Tibial artery (tissue), 4 donors: ENCODE data around the gene TNFSF4.

Experiments
- DNase-seq, 2 donors: peaks; one replicate each; pipeline ENCODE4 v3.0.0-alpha.2; 2019
- H3K27ac ChIP-seq, 2 donors: fragments of 200-600 bp; sonication (generic) in 1 of 2; 1 replicate in 1 of 2; 2 replicates in 1 of 2; pipeline ENCODE4 v1.5.1; 2018 to 2019; ENCODE audit warnings: mild to moderate bottlenecking in 1 of 2
- H3K27me3 ChIP-seq, 2 donors: fragments of 200-600 bp; sonication (generic) in 1 of 2; one replicate each; pipeline versions ENCODE4 v1.5.1 to v1.6.0; 2016 to 2019
- H3K36me3 ChIP-seq, 3 donors: fragments of 200-600 bp; sonication (generic) in 2 of 3; one replicate each; pipeline ENCODE4 v1.5.1; 2016 to 2019; ENCODE audit warnings: mild to moderate bottlenecking in 2 of 3
- H3K4me1 ChIP-seq, 4 donors: fragments of 200-600 bp; sonication (generic) in 2 of 4; 1 replicate in 3 of 4; 2 replicates in 1 of 4; pipeline ENCODE4 v1.5.1; 2016 to 2019
- H3K4me3 ChIP-seq, 2 donors: fragments of 200-600 bp; sonication (generic) in 1 of 2; 1 replicate in 1 of 2; 2 replicates in 1 of 2; pipeline ENCODE4 v1.5.1; 2018 to 2019; ENCODE audit warnings: mild to moderate bottlenecking in 2 of 2
- H3K9me3 ChIP-seq, 3 donors: fragments of 200-600 bp; sonication (generic) in 1 of 3; one replicate each; pipeline ENCODE4 v1.5.1; 2016 to 2019
- CTCF ChIP-seq, 2 experiments: fragments of 200-600 bp in 1 of 2; fragments of 450-650 bp in 1 of 2; IDR thresholded peaks; one replicate each; pipeline ENCODE4 v1.5.1; 2017 to 2019; ENCODE audit warnings: antibody characterized with exemption in 2 of 2, mild to moderate bottlenecking in 1 of 2, moderate library complexity in 1 of 2
- intact Hi-C: fragments of 100-400 bp; cut with DNase I; formaldehyde crosslinking; loops from one replicate; pipeline ENCODE4 v1.15.0; 2023; ENCODE audit warnings: low total_unique reads

Gene TNFSF4

GRCh38 chr1:173222149-173223030 is 15.3 kb upstream of the TNFSF4 start:
- no peaks in the 10 kb centered on the region for H3K36me3 ChIP-seq
- H3K4me3 ChIP-seq, result no peak overlapping the region
- no peak for DNase-seq
- H3K4me1 ChIP-seq, result no peaks in the 10 kb centered on the region
- no peaks in the 10 kb centered on the region for H3K27me3 ChIP-seq
- no peaks in the 10 kb centered on the region for H3K9me3 ChIP-seq
- intact Hi-C loops, result no loop called here
- no peak overlapping the region for H3K27ac ChIP-seq
- no peak for TF ChIP-seq CTCF (IDR thresholded peaks at IDR 0.05)

DNA sequence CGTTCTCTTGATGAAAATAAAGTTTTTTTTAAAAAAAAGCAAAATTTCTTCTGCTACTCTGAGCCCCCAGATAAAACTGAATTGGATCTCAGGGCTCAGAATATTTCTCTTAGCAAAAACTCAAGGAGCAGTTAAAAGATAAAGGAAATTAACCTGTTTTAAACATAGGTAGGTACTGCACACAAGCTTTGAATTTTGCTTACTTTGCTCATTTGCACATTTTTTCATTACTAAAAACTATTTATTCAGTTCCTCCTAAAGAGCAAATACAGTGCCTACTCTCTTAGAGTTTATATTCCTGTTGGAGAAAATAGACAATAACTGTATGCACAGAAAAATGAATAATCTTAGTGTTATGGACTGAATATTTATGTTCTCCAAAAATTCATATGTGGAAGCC is 13.0 kb upstream of the TNFSF4 start:
- TF ChIP-seq CTCF (IDR thresholded peaks at IDR 0.05), result no peak
- intact Hi-C loops, result no loop called here
- DNase-seq, result no peak
- Histone ChIP-seq H3K27ac (no peak overlapping the region), H3K27me3 (no peaks in the 10 kb centered on the region), H3K36me3 (no peaks in the 10 kb centered on the region), H3K9me3 (no peaks in the 10 kb centered on the region), H3K4me3 (no peak overlapping the region), H3K4me1 (no peaks in the 10 kb centered on the region)

- Histone ChIP-seq H3K9me3 (no peaks in the 10 kb centered on the region), H3K27me3 (no peaks in the 10 kb centered on the region), H3K36me3 (no peaks in the 10 kb centered on the region), H3K27ac (no peak overlapping the region), H3K4me3 (no peak overlapping the region), H3K4me1 (no peaks in the 10 kb centered on the region)
- DNase-seq, result no peak
- no peak for TF ChIP-seq CTCF (IDR thresholded peaks at IDR 0.05)
- intact Hi-C loops, result no loop called here
These were observed 6.5 kb upstream of the TNFSF4 start for GRCh38 chr1:173213665-173214064.

DNA sequence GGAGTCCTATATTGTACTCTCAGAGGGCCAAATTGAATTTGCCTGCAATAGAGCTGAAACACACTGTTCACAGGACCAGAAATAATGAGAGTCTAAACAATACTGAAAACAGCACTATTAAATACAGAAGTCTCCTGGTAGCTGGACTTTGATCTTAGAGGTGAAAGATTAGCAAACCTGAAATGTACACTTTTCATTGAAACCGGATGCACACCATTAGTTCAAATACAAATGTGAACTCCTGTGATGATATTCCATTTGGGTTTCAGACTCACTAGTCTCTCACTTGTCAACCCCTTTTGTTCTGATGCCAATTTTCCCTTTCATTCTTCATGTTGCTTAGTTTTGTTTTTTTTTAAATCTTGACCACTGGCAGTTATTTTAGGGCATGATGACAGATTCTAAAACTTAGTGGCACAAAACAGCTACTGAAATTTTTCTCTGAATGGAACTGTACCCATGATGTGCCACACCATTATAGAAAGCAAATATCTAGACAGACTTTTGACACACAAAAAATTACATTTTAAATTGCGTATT is 5.9 kb upstream of the TNFSF4 start:
- no peak for TF ChIP-seq CTCF (IDR thresholded peaks at IDR 0.05)
- DNase-seq, result no peak
- H3K4me3 ChIP-seq, result no peak overlapping the region
- intact Hi-C loops, result no loop called here
- no peaks in the 10 kb centered on the region for H3K4me1 ChIP-seq
- H3K36me3 ChIP-seq, result no peaks in the 10 kb centered on the region
- no peak overlapping the region for H3K27ac ChIP-seq
- H3K9me3 ChIP-seq, result no peaks in the 10 kb centered on the region
- no peaks in the 10 kb centered on the region for H3K27me3 ChIP-seq

DNA sequence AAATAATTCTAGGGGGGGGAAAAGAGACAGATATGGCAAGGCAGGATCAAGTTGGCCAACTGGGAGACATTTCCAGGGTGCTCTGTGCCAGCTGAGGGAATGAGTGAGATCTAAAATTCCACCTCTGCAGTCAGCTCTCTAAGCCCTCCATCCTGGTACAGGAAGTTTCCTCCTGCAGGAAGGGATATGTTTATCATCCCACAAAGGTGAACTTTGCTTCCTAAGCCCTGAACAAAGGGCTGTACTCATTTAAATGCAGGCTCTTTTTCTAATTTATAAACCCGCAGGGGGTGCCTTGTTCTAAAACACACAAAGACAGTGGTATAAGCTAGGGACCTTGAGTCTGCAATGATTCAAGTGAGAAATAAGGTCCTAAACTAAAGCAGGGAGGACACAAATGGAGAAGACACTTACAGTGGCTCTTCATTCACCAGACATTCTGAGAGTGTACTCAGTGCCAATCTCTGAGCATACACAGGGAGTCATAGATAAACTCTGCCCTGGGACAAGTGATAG is 3.6 kb upstream of the TNFSF4 start:
- no peak overlapping the region for H3K27ac ChIP-seq
- intact Hi-C loops, result no loop called here
- DNase-seq, result no peak

More for the DNA sequence above, 3.6 kb upstream of the TNFSF4 start:
- H3K4me1 ChIP-seq, result peaks cover 0 to 17% (median 9%) of the 10 kb centered on the region in 4 donors
- no peaks in the 10 kb centered on the region for H3K36me3 ChIP-seq
- H3K27me3 ChIP-seq, result no peaks in the 10 kb centered on the region
- TF ChIP-seq CTCF (IDR thresholded peaks at IDR 0.05), result no peak
- H3K9me3 ChIP-seq, result no peaks in the 10 kb centered on the region
- H3K4me3 ChIP-seq, result no peak overlapping the region
